ENCODE measurements around the gene FARS2.

The FARS2 gene

GRCh38 chr6:5746053-5746758 lies 484.9 kb downstream of the FARS2 start:
- no peak for DNase-seq (ENCODE audit: low read depth)
- peak; percentile 58 for TF ChIP-seq CTCF (IDR thresholded peaks at IDR 0.05; ENCODE audit: control insufficient read depth, extremely low read depth, insufficient read depth)
- no peak overlapping the region for H3K4me3 ChIP-seq (ENCODE audit: low read depth, low read length)

- no peak for DNase-seq (ENCODE audit: low read depth)
- TF ChIP-seq CTCF (IDR thresholded peaks at IDR 0.05; ENCODE audit: control insufficient read depth, extremely low read depth, insufficient read depth) = no peak
Measured at GRCh38 chr6:5746759-5747130, 485.4 kb downstream of the FARS2 start.

GRCh38 chr6:5747379-5747778 lies 486.1 kb downstream of the FARS2 start:
- no peak for TF ChIP-seq CTCF (IDR thresholded peaks at IDR 0.05; ENCODE audit: control insufficient read depth, extremely low read depth, insufficient read depth)
- H3K4me3 ChIP-seq (ENCODE audit: low read depth, low read length) = no peak overlapping the region
- no peak for DNase-seq (ENCODE audit: low read depth)

More at GRCh38 chr6:5746759-5747130, 485.4 kb downstream of the FARS2 start:
- H3K4me3 ChIP-seq (ENCODE audit: low read depth, low read length) = no peak overlapping the region

GRCh38 chr6:5749016-5749650 lies 487.8 kb downstream of the FARS2 start:
- TF ChIP-seq CTCF (IDR thresholded peaks at IDR 0.05; ENCODE audit: control insufficient read depth, extremely low read depth, insufficient read depth) = no peak
- DNase-seq (ENCODE audit: low read depth) = no peak
- no peak overlapping the region for H3K4me3 ChIP-seq (ENCODE audit: low read depth, low read length)

GRCh38 chr6:5749651-5750215 lies 488.4 kb downstream of the FARS2 start:
- no peak overlapping the region for H3K4me3 ChIP-seq (ENCODE audit: low read depth, low read length)
- DNase-seq (ENCODE audit: low read depth) = no peak
- no peak for TF ChIP-seq CTCF (IDR thresholded peaks at IDR 0.05; ENCODE audit: control insufficient read depth, extremely low read depth, insufficient read depth)

GRCh38 chr6:5751525-5752390 lies 490.4 kb downstream of the FARS2 start:
- no peak overlapping the region for H3K4me3 ChIP-seq (ENCODE audit: low read depth, low read length)
- no peak for DNase-seq (ENCODE audit: low read depth)
- no peak for TF ChIP-seq CTCF (IDR thresholded peaks at IDR 0.05; ENCODE audit: control insufficient read depth, extremely low read depth, insufficient read depth)
